Osteoblast (primary cell): ENCODE measurements around the gene RMC1. TPM values are rescaled to one million over a fixed set of nuclear protein-coding genes. Genes with fewer than 3 reads are reported as not detected.

ENCODE experiments used
- DNase-seq: peaks from one replicate; pipeline ENCODE4 v3.0.0; 2011; ENCODE audit warnings: low spot score, mixed read lengths; ENCODE audit not compliant: insufficient read length; ENCODE audit errors: missing footprints
- H2AFZ ChIP-seq: 2 replicates; pipeline ENCODE4 v1.6.0; 2011; ENCODE audit warnings: mild to moderate bottlenecking, low read length
- H3K27ac ChIP-seq: 2 replicates; pipeline ENCODE4 v1.5.1; 2011; ENCODE audit warnings: mild to moderate bottlenecking, low read depth, low read length, moderate library complexity
- H3K27me3 ChIP-seq: 2 replicates; pipeline ENCODE4 v1.6.0; 2012; ENCODE audit warnings: mild to moderate bottlenecking, control low read depth, inconsistent platforms, low read length, moderate library complexity; ENCODE audit not compliant: insufficient read depth
- H3K36me3 ChIP-seq: 2 replicates; pipeline ENCODE4 v1.5.1; 2011; ENCODE audit warnings: mild to moderate bottlenecking, low read length, control low read depth, moderate library complexity; ENCODE audit not compliant: insufficient read depth
- H3K4me1 ChIP-seq: 2 replicates; pipeline ENCODE4 v1.5.1; 2011; ENCODE audit warnings: mild to moderate bottlenecking, low read length, control low read depth, moderate library complexity; ENCODE audit not compliant: insufficient read depth
- H3K4me2 ChIP-seq: 2 replicates; pipeline ENCODE4 v1.6.0; 2011; ENCODE audit warnings: mild to moderate bottlenecking, low read length; ENCODE audit not compliant: insufficient read depth
- H3K4me3 ChIP-seq: fragments of 200-600 bp; sonication (generic); 3 replicates; pipeline ENCODE4 v1.5.1; 2012; ENCODE audit warnings: mild to moderate bottlenecking, low read length, inconsistent platforms; ENCODE audit not compliant: insufficient read depth
- H3K79me2 ChIP-seq: 2 replicates; pipeline ENCODE4 v1.6.0; 2012; ENCODE audit warnings: mild to moderate bottlenecking, low read length, control low read depth, inconsistent platforms; ENCODE audit not compliant: insufficient read depth
- H3K9me3 ChIP-seq: 2 replicates; pipeline ENCODE4 v1.5.1; 2011; ENCODE audit warnings: low read depth, low read length, control low read depth
- H4K20me1 ChIP-seq: 2 replicates; pipeline ENCODE4 v1.6.0; 2012; ENCODE audit warnings: mild to moderate bottlenecking, low read length, control low read depth; ENCODE audit not compliant: insufficient read depth
- total RNA-seq: library from RNA; depleted of rRNA; stranded (reverse); fragments of >200 nt; gene quantifications from 2 replicates; pipeline ENCODE4 v1.2.3, GENCODE V29; 2012
- TF ChIP-seq, protein P1 (sequence below): IDR thresholded peaks from 2 replicates; pipeline ENCODE4 v1.5.1; 2011; ENCODE audit warnings: mild to moderate bottlenecking, low read depth, low read length, moderate library complexity; ENCODE audit errors: extremely low read depth

Gene RMC1
- total RNA-seq, 1 donor, result 22.8 TPM

GRCh38 chr18:23550898-23551297 lies 47.6 kb downstream of the RMC1 start:
- DNase-seq, result no peak
- Histone ChIP-seq H3K27ac (no peak overlapping the region), H4K20me1 (peaks cover 10% of the 10 kb centered on the region), H3K27me3 (no peaks in the 10 kb centered on the region), H3K4me2 (no peak overlapping the region), H3K9me3 (no peaks in the 10 kb centered on the region), H3K79me2 (peaks cover 60% of the 10 kb centered on the region), H3K4me3 (no peak overlapping the region), H3K36me3 (peaks cover 79% of the 10 kb centered on the region), H3K4me1 (no peaks in the 10 kb centered on the region), H2AFZ (no peak overlapping the region)
- TF ChIP-seq, protein P1, sequence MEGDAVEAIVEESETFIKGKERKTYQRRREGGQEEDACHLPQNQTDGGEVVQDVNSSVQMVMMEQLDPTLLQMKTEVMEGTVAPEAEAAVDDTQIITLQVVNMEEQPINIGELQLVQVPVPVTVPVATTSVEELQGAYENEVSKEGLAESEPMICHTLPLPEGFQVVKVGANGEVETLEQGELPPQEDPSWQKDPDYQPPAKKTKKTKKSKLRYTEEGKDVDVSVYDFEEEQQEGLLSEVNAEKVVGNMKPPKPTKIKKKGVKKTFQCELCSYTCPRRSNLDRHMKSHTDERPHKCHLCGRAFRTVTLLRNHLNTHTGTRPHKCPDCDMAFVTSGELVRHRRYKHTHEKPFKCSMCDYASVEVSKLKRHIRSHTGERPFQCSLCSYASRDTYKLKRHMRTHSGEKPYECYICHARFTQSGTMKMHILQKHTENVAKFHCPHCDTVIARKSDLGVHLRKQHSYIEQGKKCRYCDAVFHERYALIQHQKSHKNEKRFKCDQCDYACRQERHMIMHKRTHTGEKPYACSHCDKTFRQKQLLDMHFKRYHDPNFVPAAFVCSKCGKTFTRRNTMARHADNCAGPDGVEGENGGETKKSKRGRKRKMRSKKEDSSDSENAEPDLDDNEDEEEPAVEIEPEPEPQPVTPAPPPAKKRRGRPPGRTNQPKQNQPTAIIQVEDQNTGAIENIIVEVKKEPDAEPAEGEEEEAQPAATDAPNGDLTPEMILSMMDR, result no peak

- no peak for DNase-seq
- Histone ChIP-seq H3K4me3 (no peak overlapping the region), H2AFZ (no peak overlapping the region), H3K9me3 (no peaks in the 10 kb centered on the region), H3K36me3 (peaks cover 89% of the 10 kb centered on the region), H3K4me2 (no peak overlapping the region), H3K79me2 (peaks cover 70% of the 10 kb centered on the region), H3K4me1 (no peaks in the 10 kb centered on the region), H4K20me1 (peaks cover 10% of the 10 kb centered on the region), H3K27ac (no peak overlapping the region), H3K27me3 (no peaks in the 10 kb centered on the region)
- TF ChIP-seq, protein P1, result no peak
Measured at GRCh38 chr18:23551978-23552377, 48.7 kb downstream of the RMC1 start.

GRCh38 chr18:23552505-23552904 lies 49.2 kb downstream of the RMC1 start:
- H3K9me3 ChIP-seq, result no peaks in the 10 kb centered on the region
- TF ChIP-seq, protein P1, result no peak
- DNase-seq, result peak; percentile 69
- H3K27me3 ChIP-seq, result no peaks in the 10 kb centered on the region
- no peak overlapping the region for H3K27ac ChIP-seq
- H3K4me2 ChIP-seq, result no peak overlapping the region
- no peaks in the 10 kb centered on the region for H3K4me1 ChIP-seq
- no peak overlapping the region for H2AFZ ChIP-seq
- peaks cover 10% of the 10 kb centered on the region for H4K20me1 ChIP-seq
- peaks cover 85% of the 10 kb centered on the region for H3K36me3 ChIP-seq
- peaks cover 69% of the 10 kb centered on the region for H3K79me2 ChIP-seq
- no peak overlapping the region for H3K4me3 ChIP-seq

DNA sequence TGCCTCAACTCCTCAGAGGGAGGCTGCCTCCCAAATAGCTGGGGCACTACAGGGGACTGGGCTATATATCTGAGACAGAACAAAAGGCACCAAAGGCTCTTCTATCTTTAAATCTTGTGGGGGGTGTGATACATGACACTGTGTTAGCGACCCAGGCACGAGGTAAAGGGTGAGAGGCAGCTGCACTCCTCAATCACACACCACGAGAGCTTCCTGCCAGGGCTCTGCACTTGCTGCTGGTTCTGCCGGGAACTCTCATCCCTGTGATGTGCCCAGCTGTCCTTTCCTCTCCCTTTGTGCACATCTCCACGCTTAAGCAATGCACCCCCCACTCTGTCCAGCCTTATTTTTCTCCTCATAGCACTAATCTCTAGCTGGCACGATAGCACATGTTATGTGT lies 50.6 kb downstream of the RMC1 start:
- H3K9me3 ChIP-seq, result no peaks in the 10 kb centered on the region
- H3K4me3 ChIP-seq, result no peak overlapping the region
- H3K27ac ChIP-seq, result no peak overlapping the region
- no peaks in the 10 kb centered on the region for H3K4me1 ChIP-seq
- no peak for DNase-seq
- H3K79me2 ChIP-seq, result peaks cover 70% of the 10 kb centered on the region
- peaks cover 6% of the 10 kb centered on the region for H4K20me1 ChIP-seq
- no peak overlapping the region for H2AFZ ChIP-seq
- H3K27me3 ChIP-seq, result no peaks in the 10 kb centered on the region
- H3K36me3 ChIP-seq, result peaks cover 78% of the 10 kb centered on the region
- no peak overlapping the region for H3K4me2 ChIP-seq
- TF ChIP-seq, protein P1, result no peak
